Upper lobe of right lung (tissue), 1 donor: ENCODE measurements around the gene PPP3R2. TPM values are rescaled to one million over a fixed set of nuclear protein-coding genes. Genes with fewer than 3 reads are reported as not detected.

Experiments
- ATAC-seq: fragments of 200-7000 bp; cut with Tn5 transposase; one replicate; pipeline ENCODE4 v1.9.1; 2020; ENCODE audit warnings: mild to moderate bottlenecking, moderate library complexity
- DNase-seq: peaks from one replicate; pipeline ENCODE4 v3.0.0-alpha.2; 2020
- H3K27ac ChIP-seq: fragments of 200-600 bp; one replicate; pipeline ENCODE4 v1.8.0; 2022
- H3K27me3 ChIP-seq: fragments of 200-600 bp; one replicate; pipeline ENCODE4 v1.8.0; 2022; ENCODE audit warnings: mild to moderate bottlenecking
- H3K36me3 ChIP-seq: fragments of 200-600 bp; one replicate; pipeline ENCODE4 v1.8.0; 2022
- H3K4me1 ChIP-seq: fragments of 200-600 bp; one replicate; pipeline ENCODE4 v1.8.0; 2022
- H3K4me3 ChIP-seq: fragments of 200-600 bp; one replicate; pipeline ENCODE4 v1.8.0; 2022; ENCODE audit warnings: mild to moderate bottlenecking
- H3K9me3 ChIP-seq: fragments of 200-600 bp; one replicate; pipeline ENCODE4 v1.8.0; 2022
- CTCF ChIP-seq: fragments of 200-600 bp; IDR thresholded peaks from one replicate; pipeline ENCODE4 v1.8.0; 2022; ENCODE audit warnings: antibody characterized with exemption
- intact Hi-C: fragments of 100-400 bp; cut with DNase I; formaldehyde crosslinking; loops from one replicate; pipeline ENCODE4 v1.11.0; 2022
- total RNA-seq: library from RNA; stranded (reverse); fragmentation: NEBNext Ultra II Directional; extraction: Animal tissue kit (Norgen Biotek cat#: 25700); gene quantifications from one replicate; pipeline ENCODE4 v1.2.1, GENCODE V29; 2021
- donor health status: DM: no; HTN: yes; CAD: no; lungs with severe emphysema.

The PPP3R2 gene
- total RNA-seq, 1 donor from 2014 or later, result not detected

DNA sequence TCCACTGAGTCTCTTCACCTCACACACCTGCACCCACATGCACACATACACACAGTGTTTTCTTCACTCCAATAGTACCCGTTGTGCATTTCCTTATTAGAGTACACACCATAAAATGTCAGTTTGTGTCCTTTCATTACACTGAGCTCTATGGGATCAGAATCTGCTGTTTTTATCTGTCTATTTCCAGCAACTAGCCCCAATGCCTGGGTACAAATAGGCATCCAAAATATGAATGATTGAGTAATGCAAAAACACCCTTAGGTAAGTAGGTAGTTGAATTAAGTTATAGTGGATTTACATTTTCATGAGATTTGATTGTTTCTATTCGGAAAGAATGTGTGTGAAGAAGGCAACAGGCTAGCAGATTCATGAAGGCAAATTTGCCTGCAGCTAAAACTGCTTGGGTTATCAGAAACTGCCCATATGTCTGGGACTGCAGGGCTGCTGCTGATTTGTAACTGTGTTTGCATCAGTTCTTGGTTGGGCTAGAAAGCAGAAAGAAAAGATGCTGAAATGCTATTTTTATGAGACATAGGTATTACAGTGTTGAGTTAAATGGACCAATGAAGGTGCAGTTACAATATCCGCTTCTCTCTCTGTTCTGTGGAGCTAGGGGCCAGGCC, 26.9 kb downstream of the PPP3R2 start:
- Histone ChIP-seq H3K4me1 (no peaks in the 10 kb centered on the region), H3K9me3 (no peaks in the 10 kb centered on the region), H3K27ac (no peak overlapping the region), H3K36me3 (peaks cover 60% of the 10 kb centered on the region), H3K27me3 (no peaks in the 10 kb centered on the region), H3K4me3 (no peak overlapping the region)
- intact Hi-C loops, result no loop called here
- ATAC-seq (no peak), DNase-seq (no peak)
- no peak for TF ChIP-seq CTCF

DNA sequence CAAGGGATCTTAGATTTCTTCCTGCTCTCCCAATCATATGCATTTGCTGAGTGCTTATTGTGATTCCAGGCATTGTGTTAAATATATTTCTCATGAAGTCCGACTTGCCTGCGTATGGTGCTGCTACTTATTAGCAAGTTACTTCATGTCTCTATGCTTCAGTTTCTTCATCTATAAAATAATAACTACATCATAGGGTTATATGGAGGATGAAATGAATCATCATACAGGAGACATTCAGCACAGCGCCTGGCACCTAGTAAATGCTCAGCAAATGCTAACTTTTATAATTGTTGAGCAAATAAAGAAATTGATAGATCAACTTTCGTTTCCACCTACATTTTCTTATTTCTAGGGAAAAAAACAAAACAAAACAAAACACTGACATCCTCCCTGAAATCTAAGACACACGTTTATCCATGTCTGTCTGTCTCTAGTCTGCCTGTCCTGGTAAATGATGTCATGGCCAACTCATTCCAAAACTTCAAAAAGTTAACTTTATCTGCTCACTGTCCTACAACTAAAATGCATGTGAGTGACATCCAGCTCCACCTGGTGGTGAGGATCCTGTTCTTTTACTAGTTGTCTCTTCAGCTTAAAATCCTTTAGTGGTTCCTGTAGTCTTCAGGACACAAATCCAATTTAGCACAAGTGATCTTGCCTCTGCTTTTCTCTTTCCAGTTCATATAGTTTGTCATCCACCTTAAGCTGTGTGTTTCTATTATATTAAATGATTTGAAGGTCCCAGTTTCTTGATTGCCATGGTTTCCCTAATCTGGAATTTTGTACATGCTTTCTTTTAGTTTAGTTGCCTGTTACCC, 27.7 kb downstream of the PPP3R2 start:
- DNase-seq, result no peak
- TF ChIP-seq CTCF, result peak; percentile 9

GRCh38 chr9:101564252-101564651, 30.5 kb downstream of the PPP3R2 start:
- no peak for TF ChIP-seq CTCF
- ATAC-seq (no peak), DNase-seq (no peak)
- Histone ChIP-seq H3K27me3 (no peaks in the 10 kb centered on the region), H3K4me3 (no peak overlapping the region), H3K9me3 (no peaks in the 10 kb centered on the region), H3K27ac (no peak overlapping the region), H3K36me3 (peaks cover 80% of the 10 kb centered on the region), H3K4me1 (no peaks in the 10 kb centered on the region)
- intact Hi-C loops, result no loop called here

More for the DNA sequence above, 27.7 kb downstream of the PPP3R2 start:
- intact Hi-C loops, result no loop called here
- Histone ChIP-seq H3K4me3 (no peak overlapping the region), H3K9me3 (no peaks in the 10 kb centered on the region), H3K36me3 (peaks cover 67% of the 10 kb centered on the region), H3K27me3 (no peaks in the 10 kb centered on the region), H3K27ac (no peak overlapping the region), H3K4me1 (no peaks in the 10 kb centered on the region)
- no peak for ATAC-seq

DNA sequence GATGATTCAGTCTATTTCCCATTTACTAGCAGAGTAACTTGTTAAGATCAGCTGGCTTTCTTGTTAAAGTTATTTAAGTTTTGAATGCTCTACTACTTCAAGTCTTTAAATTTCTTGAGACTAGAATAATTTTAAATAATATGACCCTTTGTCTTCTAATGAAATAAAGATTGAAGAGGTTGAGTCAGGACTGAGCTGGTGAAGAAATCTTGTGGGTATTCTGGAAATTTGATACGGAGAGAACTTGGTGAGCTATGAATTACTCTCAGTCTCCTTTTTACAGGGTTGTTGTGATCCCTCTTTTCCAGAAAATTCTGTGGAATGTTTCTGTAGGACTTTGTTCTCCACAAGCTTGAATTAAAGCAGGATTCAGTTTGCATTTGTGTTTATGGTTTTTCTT, 31.8 kb downstream of the PPP3R2 start:
- Histone ChIP-seq H3K27me3 (no peaks in the 10 kb centered on the region), H3K27ac (no peak overlapping the region), H3K4me1 (no peaks in the 10 kb centered on the region), H3K36me3 (peaks cover 87% of the 10 kb centered on the region), H3K9me3 (no peaks in the 10 kb centered on the region), H3K4me3 (no peak overlapping the region)
- no peak for TF ChIP-seq CTCF
- intact Hi-C loops, result no loop called here
- no peak for ATAC-seq
- no peak for DNase-seq

- no peak for DNase-seq
- Histone ChIP-seq H3K4me3 (no peak overlapping the region), H3K27ac (no peak overlapping the region), H3K9me3 (no peaks in the 10 kb centered on the region), H3K27me3 (no peaks in the 10 kb centered on the region), H3K4me1 (no peaks in the 10 kb centered on the region), H3K36me3 (peaks cover 92% of the 10 kb centered on the region)
- no peak for ATAC-seq
- TF ChIP-seq CTCF, result no peak
- intact Hi-C loops, result no loop called here
Observed at GRCh38 chr9:101561740-101562139, 33.0 kb downstream of the PPP3R2 start.
